RWPE2 (cell line): ENCODE results near the gene S1PR2.

Source experiments
- ATAC-seq: fragments of 200-7000 bp; cut with Tn5 transposase; 3 replicates; pipeline ENCODE4 v1.9.1; 2021; ENCODE audit warnings: low read depth
- DNase-seq: peaks from one replicate; pipeline ENCODE4 v3.0.0-alpha.2; 2020; ENCODE audit warnings: low spot score
- H3K27ac ChIP-seq: fragments of 450-650 bp; 2 replicates; pipeline ENCODE4 v1.5.1; 2017; ENCODE audit warnings: mild to moderate bottlenecking; ENCODE audit not compliant: poor library complexity, severe bottlenecking
- H3K27me3 ChIP-seq: fragments of 250-450 bp; sonication (Bioruptor Pico); 2 replicates; pipeline ENCODE4 v1.5.1; 2021; ENCODE audit warnings: mild to moderate bottlenecking, moderate library complexity; ENCODE audit not compliant: insufficient read depth, poor library complexity, severe bottlenecking
- H3K36me3 ChIP-seq: fragments of 250-450 bp; sonication (Bioruptor Pico); 2 replicates; pipeline ENCODE4 v1.5.1; 2020; ENCODE audit warnings: low read depth, mild to moderate bottlenecking, moderate library complexity
- H3K4me1 ChIP-seq: fragments of 250-450 bp; sonication (Bioruptor Pico); 2 replicates; pipeline ENCODE4 v1.5.1; 2021; ENCODE audit warnings: mild to moderate bottlenecking, moderate library complexity; ENCODE audit not compliant: insufficient read depth, poor library complexity, severe bottlenecking
- H3K4me3 ChIP-seq: fragments of 250-450 bp; sonication (Bioruptor Pico); 2 replicates; pipeline ENCODE4 v1.5.1; 2021; ENCODE audit warnings: mild to moderate bottlenecking, moderate library complexity; ENCODE audit not compliant: severe bottlenecking
- H3K9me3 ChIP-seq: fragments of 250-450 bp; sonication (Bioruptor Pico); 2 replicates; pipeline ENCODE4 v1.5.1; 2021; ENCODE audit warnings: mild to moderate bottlenecking, moderate library complexity; ENCODE audit not compliant: severe bottlenecking
- TF ChIP-seq, protein P1 (sequence below): fragments of 450-650 bp; IDR thresholded peaks from one replicate; pipeline ENCODE4 v1.5.1; 2017; ENCODE audit warnings: mild to moderate bottlenecking, moderate library complexity; ENCODE audit not compliant: poor library complexity, severe bottlenecking

S1PR2 gene

DNA sequence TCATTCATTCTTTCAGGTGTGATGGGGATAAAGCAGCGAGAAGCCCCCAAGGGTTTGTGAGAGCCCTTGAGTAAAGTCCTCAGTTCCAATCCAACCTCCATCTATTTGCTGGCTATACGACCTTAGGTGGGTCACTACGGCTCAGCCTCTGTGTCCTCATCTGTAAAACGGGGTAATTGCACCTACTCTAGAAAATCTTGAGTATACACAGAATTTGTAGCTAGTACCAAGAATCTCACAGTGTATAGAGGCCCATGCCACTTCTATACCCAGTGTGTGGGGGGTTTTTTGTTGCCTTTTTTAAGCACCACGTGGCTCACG, 36.0 kb downstream of the S1PR2 start:
- no peaks in the 10 kb centered on the region for H3K27me3 ChIP-seq
- TF ChIP-seq, protein P1, sequence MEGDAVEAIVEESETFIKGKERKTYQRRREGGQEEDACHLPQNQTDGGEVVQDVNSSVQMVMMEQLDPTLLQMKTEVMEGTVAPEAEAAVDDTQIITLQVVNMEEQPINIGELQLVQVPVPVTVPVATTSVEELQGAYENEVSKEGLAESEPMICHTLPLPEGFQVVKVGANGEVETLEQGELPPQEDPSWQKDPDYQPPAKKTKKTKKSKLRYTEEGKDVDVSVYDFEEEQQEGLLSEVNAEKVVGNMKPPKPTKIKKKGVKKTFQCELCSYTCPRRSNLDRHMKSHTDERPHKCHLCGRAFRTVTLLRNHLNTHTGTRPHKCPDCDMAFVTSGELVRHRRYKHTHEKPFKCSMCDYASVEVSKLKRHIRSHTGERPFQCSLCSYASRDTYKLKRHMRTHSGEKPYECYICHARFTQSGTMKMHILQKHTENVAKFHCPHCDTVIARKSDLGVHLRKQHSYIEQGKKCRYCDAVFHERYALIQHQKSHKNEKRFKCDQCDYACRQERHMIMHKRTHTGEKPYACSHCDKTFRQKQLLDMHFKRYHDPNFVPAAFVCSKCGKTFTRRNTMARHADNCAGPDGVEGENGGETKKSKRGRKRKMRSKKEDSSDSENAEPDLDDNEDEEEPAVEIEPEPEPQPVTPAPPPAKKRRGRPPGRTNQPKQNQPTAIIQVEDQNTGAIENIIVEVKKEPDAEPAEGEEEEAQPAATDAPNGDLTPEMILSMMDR, result no peak
- peaks cover 4% of the 10 kb centered on the region for H3K4me1 ChIP-seq
- H3K27ac ChIP-seq, result peak overlapping the region; percentile 91
- no peaks in the 10 kb centered on the region for H3K9me3 ChIP-seq
- peak overlapping the region; percentile 75 for H3K4me3 ChIP-seq
- no peak for DNase-seq
- H3K36me3 ChIP-seq, result peaks cover 31% of the 10 kb centered on the region
- peak; percentile 6; the same call in 1 of the 3 replicates for ATAC-seq

DNA sequence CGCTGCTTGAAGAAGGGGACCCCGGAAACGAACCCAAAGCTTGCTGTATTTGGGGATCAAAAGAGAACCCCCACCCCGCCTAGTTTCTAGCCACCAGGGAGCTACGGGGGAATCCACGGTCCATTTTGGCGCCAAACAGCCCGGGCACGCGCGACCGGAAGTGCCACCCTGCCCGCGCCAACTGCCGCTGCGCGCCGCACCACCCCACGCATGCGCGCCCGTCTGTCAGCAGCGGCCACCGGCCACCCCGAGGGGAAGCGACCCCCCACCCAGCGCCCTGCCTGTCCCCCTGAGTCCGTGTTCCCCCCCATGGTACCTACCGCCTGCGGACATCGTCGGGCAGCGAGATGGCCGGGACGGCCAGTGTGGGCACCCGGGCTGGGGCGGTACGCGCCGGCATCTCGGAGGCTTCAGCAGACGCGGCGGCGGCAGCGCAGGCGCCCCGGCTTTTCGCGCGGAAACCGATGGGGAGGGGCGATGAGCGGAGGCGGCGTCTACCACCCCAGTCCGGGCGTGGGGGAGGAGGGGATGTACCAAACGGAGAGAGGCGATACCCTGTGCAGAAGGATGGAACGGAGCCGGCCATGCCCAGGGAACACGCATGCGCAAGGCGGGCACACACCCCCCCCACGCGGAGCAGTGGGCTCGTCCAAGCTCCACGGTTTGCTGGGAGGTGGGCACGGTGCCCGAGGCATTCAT, 36.5 kb downstream of the S1PR2 start, which contains the start of gene DNMT1:
TSS of gene DNMT1 (minus strand) at position 454 of the 699 bp plus-strand sequence. CDS start at position 400, 54 bp downstream.
- Histone ChIP-seq H3K27ac (peak within 1 kb of the TSS; percentile 91), H3K4me1 (peaks cover 4% of the 10 kb centered on the region), H3K36me3 (peaks cover 36% of the 10 kb centered on the region), H3K4me3 (peak within 1 kb of the TSS; percentile 75), H3K9me3 (no peaks in the 10 kb centered on the region), H3K27me3 (no peaks in the 10 kb centered on the region)
- DNase-seq (peak; percentile 97), ATAC-seq (peak; percentile 95)
- TF ChIP-seq, protein P1, result no peak

DNA sequence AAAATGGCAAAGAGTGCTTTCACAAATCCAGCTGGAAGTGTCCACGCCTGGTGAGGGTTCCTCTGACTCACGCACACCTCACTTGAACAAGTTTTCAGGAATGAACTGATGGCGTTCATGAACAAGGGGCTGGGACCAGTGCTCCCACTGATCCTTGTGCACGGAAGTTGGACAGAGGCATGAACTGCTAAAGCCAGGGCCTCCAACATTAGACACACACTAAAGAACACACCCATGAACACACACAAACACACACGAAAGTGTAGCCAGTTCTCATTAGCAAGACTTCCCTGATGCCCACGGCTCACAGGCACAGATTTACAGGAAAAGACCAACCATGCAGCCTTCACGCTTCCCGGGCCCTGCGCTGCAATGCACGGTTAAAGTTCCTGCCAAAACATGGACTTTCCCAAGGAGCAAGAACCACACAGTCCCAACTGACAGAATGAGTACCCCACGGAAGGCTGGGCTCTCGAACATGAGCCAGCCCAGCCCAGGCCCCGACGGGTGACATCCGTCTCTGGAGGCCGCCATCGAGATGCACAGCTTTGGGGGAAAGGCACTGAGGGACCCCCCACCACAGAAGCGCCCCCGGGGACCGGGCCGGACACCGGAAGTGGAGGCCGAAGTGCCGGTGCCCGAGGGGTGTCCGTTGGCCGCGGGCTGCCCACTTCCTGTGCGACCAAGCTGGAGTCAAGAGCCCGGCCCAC, 37.2 kb downstream of the S1PR2 start:
- Histone ChIP-seq H3K4me3 (peak overlapping the region; percentile 75), H3K27me3 (no peaks in the 10 kb centered on the region), H3K36me3 (peaks cover 38% of the 10 kb centered on the region), H3K9me3 (no peaks in the 10 kb centered on the region), H3K27ac (peak overlapping the region; percentile 91), H3K4me1 (peaks cover 4% of the 10 kb centered on the region)
- peak; percentile 47 for ATAC-seq
- DNase-seq, result peak; percentile 70
- TF ChIP-seq, protein P1, result no peak

- Histone ChIP-seq H3K9me3 (no peaks in the 10 kb centered on the region), H3K4me1 (peaks cover 4% of the 10 kb centered on the region), H3K36me3 (peaks cover 47% of the 10 kb centered on the region), H3K27ac (peak overlapping the region; percentile 91), H3K4me3 (no peak overlapping the region), H3K27me3 (no peaks in the 10 kb centered on the region)
- DNase-seq, result no peak
- ATAC-seq, result no peak
- TF ChIP-seq, protein P1, result no peak
These were observed 38.2 kb downstream of the S1PR2 start for GRCh38 chr19:10192922-10193321.
